GM12892 (cell line): ENCODE results near the gene DLG2.

Experiments
- DNase-seq: peaks from one replicate; pipeline ENCODE4 v3.0.0; 2011; ENCODE audit not compliant: insufficient read length
- FAIRE-seq: peaks from 2 replicates; lab custom pipeline; 2011; peaks lifted over from hg19 to GRCh38; lab: Jason Lieb, UNC
- POLR2A ChIP-seq: IDR thresholded peaks from 2 replicates; pipeline ENCODE4 v1.6.1; 2011; ENCODE audit warnings: low read depth, low read length, control low read depth
- POLR2AphosphoS5 ChIP-seq: IDR thresholded peaks from 2 replicates; pipeline ENCODE4 v1.6.1; 2011; ENCODE audit warnings: low read depth, low read length, control low read depth
- TAF1 ChIP-seq: IDR thresholded peaks from 2 replicates; pipeline ENCODE4 v1.6.1; 2011; ENCODE audit warnings: low read depth, mild to moderate bottlenecking, control low read depth, low read length, borderline replicate concordance

DLG2 gene

DNA sequence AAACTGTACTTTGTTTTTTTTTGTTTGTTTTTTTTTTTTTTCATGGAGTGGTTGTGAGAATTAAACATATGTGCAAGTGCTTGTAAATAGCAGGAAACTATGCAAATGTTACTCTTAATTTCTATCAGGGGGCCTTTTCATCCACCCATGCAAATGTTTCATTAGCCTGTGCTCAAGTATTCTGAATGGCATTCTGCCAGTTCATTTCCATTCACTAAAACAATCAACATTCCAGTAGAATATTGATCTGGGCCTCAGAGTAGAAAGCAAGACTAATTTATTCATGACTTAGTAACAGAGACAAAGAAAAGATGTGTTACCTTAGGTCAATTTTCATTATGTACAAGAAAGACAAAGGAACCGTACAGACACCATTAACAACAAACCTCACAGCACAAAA lies 971.4 kb downstream of the DLG2 start:
- TF ChIP-seq POLR2AphosphoS5 (no peak), TAF1 (no peak), POLR2A (no peak)
- DNase-seq, result no peak
- FAIRE-seq, result no peak

- TF ChIP-seq TAF1, result no peak
- no peak for TF ChIP-seq POLR2A
- TF ChIP-seq POLR2AphosphoS5, result no peak
- FAIRE-seq (no peak), DNase-seq (no peak)
Observed at GRCh38 chr11:84648471-84648870, 978.7 kb downstream of the DLG2 start.

GRCh38 chr11:84645988-84646694 lies 981.0 kb downstream of the DLG2 start:
- TF ChIP-seq POLR2A, result no peak
- DNase-seq (no peak), FAIRE-seq (no peak)

- TF ChIP-seq TAF1, result no peak
- TF ChIP-seq POLR2A, result no peak
- TF ChIP-seq POLR2AphosphoS5, result no peak
- FAIRE-seq (no peak), DNase-seq (no peak)
Observed at GRCh38 chr11:84642500-84642899, 984.6 kb downstream of the DLG2 start.

GRCh38 chr11:84634309-84634708 lies 992.8 kb downstream of the DLG2 start:
- DNase-seq (no peak), FAIRE-seq (no peak)
- TF ChIP-seq TAF1 (no peak), POLR2A (no peak), POLR2AphosphoS5 (no peak)

DNA sequence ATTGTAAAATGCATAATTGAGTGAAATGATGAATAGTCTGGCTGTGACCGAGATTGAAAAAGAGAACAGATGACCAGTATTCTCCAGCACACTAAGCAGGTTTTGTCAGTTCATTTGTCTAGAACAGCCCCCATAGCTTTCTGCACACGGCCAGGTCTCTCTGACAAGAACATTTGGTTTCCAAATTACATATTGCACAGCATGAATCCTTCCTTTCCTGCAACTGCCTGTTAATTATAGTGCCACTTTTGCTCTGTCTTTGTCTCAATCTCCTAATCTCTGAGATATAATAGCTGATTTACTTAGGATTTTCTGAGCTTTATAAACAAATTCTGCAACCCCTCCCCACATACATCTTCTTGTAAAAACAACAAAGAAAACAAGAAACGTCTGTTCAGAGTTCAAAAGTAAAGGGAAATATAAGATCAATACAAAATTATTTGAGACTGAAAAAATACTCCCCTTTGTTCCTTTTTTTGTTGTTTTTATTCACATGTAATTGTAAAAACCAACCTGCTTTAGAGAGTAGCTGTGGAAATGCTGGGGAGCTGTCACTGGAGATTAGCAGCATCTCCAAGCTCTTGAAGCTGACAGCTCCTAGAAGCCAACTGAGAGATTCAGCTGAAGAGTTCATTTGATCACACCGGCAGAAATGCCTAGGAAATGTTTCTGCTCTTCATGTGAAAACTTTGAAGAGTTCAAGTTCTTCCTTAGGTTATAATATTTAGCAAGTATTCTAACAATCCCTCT lies 998.1 kb downstream of the DLG2 start:
- FAIRE-seq (no peak), DNase-seq (no peak)
- TF ChIP-seq POLR2A (no peak), POLR2AphosphoS5 (no peak), TAF1 (no peak)

- no peak for FAIRE-seq
- no peak for TF ChIP-seq POLR2A
- DNase-seq, result no peak
Observed at GRCh38 chr11:84626256-84626655, 1000.9 kb downstream of the DLG2 start.

DNA sequence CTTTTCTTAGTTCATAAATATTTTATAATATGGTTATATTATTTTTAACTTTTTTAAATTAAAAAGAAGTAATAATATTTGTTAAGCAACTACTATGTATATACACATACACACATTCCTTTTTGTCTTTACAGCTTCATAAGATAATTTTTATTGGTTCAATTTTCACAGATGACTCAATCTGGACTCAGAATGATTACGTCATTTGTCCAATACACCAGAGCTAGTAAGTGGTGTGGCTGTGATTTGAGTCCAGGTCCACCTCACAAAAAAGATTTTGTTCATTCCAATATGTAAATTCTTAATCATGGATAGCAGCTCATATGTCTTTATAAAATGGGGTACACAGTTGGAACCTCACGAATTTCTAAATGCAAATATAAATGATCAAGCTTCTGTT lies 1014.5 kb downstream of the DLG2 start:
- FAIRE-seq (no peak), DNase-seq (no peak)
- TF ChIP-seq POLR2AphosphoS5, result no peak
- TF ChIP-seq TAF1, result no peak
- no peak for TF ChIP-seq POLR2A

DNA sequence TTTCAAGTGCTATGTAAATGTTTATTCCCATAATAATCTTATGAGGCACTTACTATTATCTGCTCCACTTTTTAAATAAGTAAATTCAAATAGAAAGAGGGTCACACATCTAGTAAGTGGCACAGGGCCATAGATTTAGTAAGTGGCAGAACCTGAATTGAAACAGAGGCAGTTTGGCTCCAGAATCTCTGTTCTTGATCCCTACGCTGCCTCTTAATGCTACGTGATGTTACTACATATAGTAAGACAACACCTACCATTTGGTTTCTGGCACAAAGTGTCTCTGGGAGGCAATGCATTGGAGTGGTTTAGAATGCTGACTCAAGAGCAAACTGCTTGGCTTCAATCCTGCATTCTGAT lies 1018.3 kb downstream of the DLG2 start:
- DNase-seq (no peak), FAIRE-seq (no peak)

GRCh38 chr11:84607975-84608836 lies 1018.9 kb downstream of the DLG2 start:
- DNase-seq, result no peak
- no peak for FAIRE-seq
- TF ChIP-seq POLR2A (no peak), TAF1 (no peak), POLR2AphosphoS5 (no peak)

More for the DNA sequence above, 1018.3 kb downstream of the DLG2 start:
- TF ChIP-seq TAF1 (no peak), POLR2AphosphoS5 (no peak), POLR2A (no peak)

DNA sequence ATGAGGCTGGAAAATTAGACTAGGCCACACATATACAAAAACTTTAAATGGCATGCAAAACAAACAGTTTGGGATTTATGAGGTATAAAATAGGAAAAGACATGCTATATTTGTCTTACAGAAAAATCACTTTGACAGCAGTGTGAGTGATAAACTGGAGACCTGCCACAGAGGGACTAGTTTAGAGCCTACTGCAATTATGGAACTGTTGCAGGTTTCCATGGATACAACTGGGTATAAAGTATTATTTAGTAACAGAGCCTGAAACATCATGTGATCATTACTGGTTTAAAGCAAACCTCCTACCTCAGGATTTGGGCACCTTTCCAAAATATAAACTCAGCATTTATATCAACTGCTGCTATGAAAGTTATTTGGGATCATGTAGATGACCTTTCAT lies 1032.5 kb downstream of the DLG2 start:
- no peak for TF ChIP-seq POLR2AphosphoS5
- TF ChIP-seq POLR2A, result no peak
- no peak for TF ChIP-seq TAF1
- FAIRE-seq, result no peak
- DNase-seq, result no peak

GRCh38 chr11:84590106-84590505 lies 1037.0 kb downstream of the DLG2 start:
- no peak for FAIRE-seq
- no peak for DNase-seq
- TF ChIP-seq POLR2A (no peak), POLR2AphosphoS5 (no peak), TAF1 (no peak)
